Measurements from ENCODE around the gene DDX51. TPM values are rescaled to one million over a fixed set of nuclear protein-coding genes. Genes with fewer than 3 reads are reported as not detected.
A peak's percentile ranks its signal among the peaks of the same experiment; 100 is the strongest.

The DDX51 gene
- polyA plus RNA-seq (2012; ENCODE audit: insufficient read length, low read depth) = 39.7 TPM

GRCh38 chr12:132144115-132144809, at the start of gene DDX51, which contains the start of gene NOC4L:
DDX51 (minus strand) TSS chr12:132144319; CDS start chr12:132144296, 23 bp downstream.
NOC4L (plus strand) TSS chr12:132144457; CDS start chr12:132144489, 32 bp downstream.
- peak; percentile 82; the same call in 1 of the 2 replicates for TF ChIP-seq TAF1 (IDR thresholded peaks at IDR 0.05; ENCODE audit: borderline replicate concordance, insufficient read depth, low read length)
- TF ChIP-seq REST (IDR thresholded peaks at IDR 0.05; ENCODE audit: insufficient read depth in 1 of 2, low read depth in 2 of 2, low read length in 2 of 2) = 0 out of 4 replicates have a peak, but pooled peaks have one; percentile 44 to 45
- peak; percentile 96 for TF ChIP-seq FOXP2 (optimal IDR thresholded peaks at IDR 0.05; ENCODE audit: borderline replicate concordance, extremely low read depth, extremely low read length, insufficient read depth)
- TF ChIP-seq SIN3A (IDR thresholded peaks at IDR 0.05; ENCODE audit: borderline replicate concordance, insufficient read depth, low read length) = peak; percentile 93; the same call in 1 of the 2 replicates
- TF ChIP-seq POLR2AphosphoS5 (IDR thresholded peaks at IDR 0.05; ENCODE audit: low read depth, low read length) = peak; percentile 62; the same call in 1 of the 2 replicates

- no peak for TF ChIP-seq POLR2AphosphoS5 (IDR thresholded peaks at IDR 0.05; ENCODE audit: low read depth, low read length)
- no peak for TF ChIP-seq FOXP2 (optimal IDR thresholded peaks at IDR 0.05; ENCODE audit: borderline replicate concordance, extremely low read depth, extremely low read length, insufficient read depth)
- no peak for TF ChIP-seq SIN3A (IDR thresholded peaks at IDR 0.05; ENCODE audit: borderline replicate concordance, insufficient read depth, low read length)
- no peak for TF ChIP-seq REST (IDR thresholded peaks at IDR 0.05; ENCODE audit: insufficient read depth in 1 of 2, low read depth in 2 of 2, low read length in 2 of 2)
- TF ChIP-seq TAF1 (IDR thresholded peaks at IDR 0.05; ENCODE audit: borderline replicate concordance, insufficient read depth, low read length) = no peak
Measured at GRCh38 chr12:132191715-132192553, 47.8 kb upstream of the DDX51 start.

GRCh38 chr12:132190834-132191500, 46.8 kb upstream of the DDX51 start:
- no peak for TF ChIP-seq FOXP2 (optimal IDR thresholded peaks at IDR 0.05; ENCODE audit: borderline replicate concordance, extremely low read depth, extremely low read length, insufficient read depth)
- no peak for TF ChIP-seq TAF1 (IDR thresholded peaks at IDR 0.05; ENCODE audit: borderline replicate concordance, insufficient read depth, low read length)
- no peak for TF ChIP-seq POLR2AphosphoS5 (IDR thresholded peaks at IDR 0.05; ENCODE audit: low read depth, low read length)
- TF ChIP-seq REST (IDR thresholded peaks at IDR 0.05; ENCODE audit: insufficient read depth in 1 of 2, low read depth in 2 of 2, low read length in 2 of 2) = no peak
- TF ChIP-seq SIN3A (IDR thresholded peaks at IDR 0.05; ENCODE audit: borderline replicate concordance, insufficient read depth, low read length) = no peak

- TF ChIP-seq TAF1 (IDR thresholded peaks at IDR 0.05; ENCODE audit: borderline replicate concordance, insufficient read depth, low read length) = no peak
- TF ChIP-seq REST (IDR thresholded peaks at IDR 0.05; ENCODE audit: insufficient read depth in 1 of 2, low read depth in 2 of 2, low read length in 2 of 2) = no peak
- TF ChIP-seq POLR2AphosphoS5 (IDR thresholded peaks at IDR 0.05; ENCODE audit: low read depth, low read length) = no peak
Measured at GRCh38 chr12:132190012-132190755, 46.1 kb upstream of the DDX51 start.

Measured in PFSK-1 (cell line).